Neural cell (in vitro differentiated cells): ENCODE results near the gene LPP. TPM values are rescaled to one million over a fixed set of nuclear protein-coding genes. Genes with fewer than 3 reads are reported as not detected.

Experiments
- H2AFZ ChIP-seq: fragments of 200-600, 300-800 bp; sonication (generic), shearing (Covaris generic); 2 replicates; pipeline ENCODE4 v1.6.0; 2014; ENCODE audit warnings: low read depth, mild to moderate bottlenecking, antibody characterized with exemption, low read length, moderate library complexity
- H3F3A ChIP-seq: fragments of 200-600 bp; shearing (Covaris generic); 2 replicates; pipeline ENCODE4 v1.6.1; 2016; ENCODE audit warnings: mild to moderate bottlenecking, moderate library complexity, mixed read lengths, antibody characterized with exemption, low read length; ENCODE audit not compliant: insufficient read depth, poor library complexity, severe bottlenecking
- H3K27ac ChIP-seq: fragments of 200-600, 300-800 bp; sonication (generic), shearing (Covaris generic); 2 replicates; pipeline ENCODE4 v1.5.1; 2014; ENCODE audit warnings: mild to moderate bottlenecking, low read length, moderate library complexity
- H3K27me3 ChIP-seq: fragments of 300-800, 200-600 bp; sonication (generic), shearing (Covaris generic); 2 replicates; pipeline ENCODE4 v1.6.0; 2014; ENCODE audit warnings: mild to moderate bottlenecking, low read depth, low read length, moderate library complexity; ENCODE audit not compliant: insufficient read depth
- H3K36me3 ChIP-seq: fragments of 300-800, 200-600 bp; sonication (generic), shearing (Covaris generic); 2 replicates; pipeline ENCODE4 v1.5.1; 2014; ENCODE audit warnings: mild to moderate bottlenecking, antibody characterized with exemption, low read length, moderate library complexity; ENCODE audit not compliant: insufficient read depth
- H3K4me2 ChIP-seq: fragments of 300-800, 200-600 bp; sonication (generic), shearing (Covaris generic); 2 replicates; pipeline ENCODE4 v1.6.0; 2014; ENCODE audit warnings: mild to moderate bottlenecking, low read length
- H3K4me3 ChIP-seq: fragments of 300-800, 200-600 bp; sonication (generic), shearing (Covaris generic); 2 replicates; pipeline ENCODE4 v1.5.1; 2014; ENCODE audit warnings: mild to moderate bottlenecking, low read length, moderate library complexity
- H3K79me2 ChIP-seq: fragments of 200-600 bp; shearing (Covaris generic); replicated peaks from 2 replicates; pipeline ENCODE4 v1.6.0; 2014; ENCODE audit warnings: mild to moderate bottlenecking, low read length, moderate library complexity; ENCODE audit not compliant: insufficient read depth
- H3K9ac ChIP-seq: fragments of 300-800, 200-600 bp; sonication (generic), shearing (Covaris generic); 2 replicates; pipeline ENCODE4 v1.6.1; 2016; ENCODE audit warnings: mild to moderate bottlenecking, low read length, mixed read lengths
- H3K9me2 ChIP-seq: fragments of 200-600 bp; shearing (Covaris generic); 2 replicates; pipeline ENCODE4 v1.6.1; 2016; ENCODE audit warnings: mild to moderate bottlenecking, low read length, mixed read lengths; ENCODE audit not compliant: insufficient read depth
- H3K9me3 ChIP-seq: fragments of 200-600, 300-800 bp; sonication (generic), shearing (Covaris generic); 2 replicates; pipeline ENCODE4 v1.6.1; 2016; ENCODE audit warnings: mild to moderate bottlenecking, mixed run types, low read length, moderate library complexity, mixed read lengths
- H4K20me1 ChIP-seq: fragments of 200-600 bp; shearing (Covaris generic); 2 replicates; pipeline ENCODE4 v1.6.1; 2016; ENCODE audit warnings: mild to moderate bottlenecking, mixed run types; ENCODE audit not compliant: insufficient read depth
- EP300 ChIP-seq: fragments of 450-650 bp; conservative IDR thresholded peaks from 2 replicates; pipeline ENCODE4 v1.6.1; 2014; ENCODE audit warnings: antibody characterized with exemption, mild to moderate bottlenecking, moderate library complexity; ENCODE audit not compliant: poor library complexity, severe bottlenecking
- EZH2 ChIP-seq: fragments of 200-600, 300-800 bp; shearing (Covaris generic), sonication (generic); IDR thresholded peaks from 2 replicates; pipeline ENCODE4 v1.6.1; 2014; ENCODE audit warnings: antibody characterized with exemption, low read length, borderline replicate concordance, mild to moderate bottlenecking; ENCODE audit not compliant: insufficient read depth, poor library complexity, severe bottlenecking
- MXI1 ChIP-seq: fragments of 450-650 bp; conservative IDR thresholded peaks from 2 replicates; pipeline ENCODE4 v1.6.1; 2014; ENCODE audit warnings: antibody characterized with exemption, mild to moderate bottlenecking; ENCODE audit not compliant: poor library complexity, severe bottlenecking
- POLR2AphosphoS5 ChIP-seq: IDR thresholded peaks from 2 replicates; pipeline ENCODE4 v1.6.1; 2012
- RAD21 ChIP-seq: fragments of 450-650 bp; conservative IDR thresholded peaks from 2 replicates; pipeline ENCODE4 v1.6.1; 2014; ENCODE audit warnings: antibody characterized with exemption, mild to moderate bottlenecking, moderate library complexity
- SMC3 ChIP-seq: fragments of 450-650 bp; conservative IDR thresholded peaks from 2 replicates; pipeline ENCODE4 v1.6.1; 2014; ENCODE audit warnings: antibody characterized with exemption, mild to moderate bottlenecking, moderate library complexity; ENCODE audit not compliant: poor library complexity
- TAF1 ChIP-seq: IDR thresholded peaks from 2 replicates; pipeline ENCODE4 v1.6.1; 2012; ENCODE audit warnings: low read depth
- polyA plus RNA-seq: library from polyadenylated mRNA; depleted of rRNA; stranded (reverse); fragments of >200 nt; gene quantifications from 2 replicates; pipeline ENCODE4 v1.2.3, GENCODE V29; 2014
- TF ChIP-seq, protein P1 (sequence below): IDR thresholded peaks from 2 replicates; pipeline ENCODE4 v1.6.1; 2012; ENCODE audit warnings: borderline replicate concordance
- TF ChIP-seq, protein P2 (sequence below): fragments of 450-650 bp; IDR thresholded peaks from 2 replicates; pipeline ENCODE4 v1.5.1; 2014; ENCODE audit warnings: antibody characterized with exemption, mild to moderate bottlenecking, moderate library complexity; ENCODE audit not compliant: poor library complexity, severe bottlenecking

Gene LPP
- polyA plus RNA-seq, 1 donor from 2014 or later: 3.0 TPM

DNA sequence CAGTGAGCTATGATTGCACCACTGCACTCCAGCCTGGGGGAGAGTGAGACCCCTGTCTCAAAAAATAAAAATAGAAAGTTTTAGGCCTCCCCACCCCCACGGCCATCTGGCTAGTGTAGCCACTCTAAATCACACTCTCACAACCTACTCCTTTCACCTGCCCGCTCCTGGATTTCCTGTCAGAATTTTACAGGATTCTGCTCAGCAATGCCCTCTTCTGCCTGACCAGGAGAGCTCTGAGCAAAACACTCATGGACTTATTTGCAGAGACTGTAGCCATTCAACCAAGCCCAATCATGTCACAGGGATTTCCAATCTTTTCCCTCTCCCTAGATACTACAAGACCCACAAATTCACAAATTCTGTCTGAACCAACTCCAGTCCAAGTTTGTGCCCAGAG lies 775.2 kb downstream of the LPP start:
- Histone ChIP-seq H4K20me1 (no peaks in the 10 kb centered on the region), H3K27ac (no peak overlapping the region), H3K4me3 (no peak overlapping the region), H3K36me3 (no peaks in the 10 kb centered on the region), H3K9ac (no peak overlapping the region), H3K9me3 (no peaks in the 10 kb centered on the region), H3K27me3 (no peaks in the 10 kb centered on the region), H3K9me2 (no peaks in the 10 kb centered on the region), H3K4me2 (no peak overlapping the region), H3K79me2 (no peaks in the 10 kb centered on the region), H3F3A (no peaks in the 10 kb centered on the region), H2AFZ (no peak overlapping the region)
- peak; percentile 24 for TF ChIP-seq RAD21
- TF ChIP-seq SMC3: no peak
- TF ChIP-seq, protein P1, sequence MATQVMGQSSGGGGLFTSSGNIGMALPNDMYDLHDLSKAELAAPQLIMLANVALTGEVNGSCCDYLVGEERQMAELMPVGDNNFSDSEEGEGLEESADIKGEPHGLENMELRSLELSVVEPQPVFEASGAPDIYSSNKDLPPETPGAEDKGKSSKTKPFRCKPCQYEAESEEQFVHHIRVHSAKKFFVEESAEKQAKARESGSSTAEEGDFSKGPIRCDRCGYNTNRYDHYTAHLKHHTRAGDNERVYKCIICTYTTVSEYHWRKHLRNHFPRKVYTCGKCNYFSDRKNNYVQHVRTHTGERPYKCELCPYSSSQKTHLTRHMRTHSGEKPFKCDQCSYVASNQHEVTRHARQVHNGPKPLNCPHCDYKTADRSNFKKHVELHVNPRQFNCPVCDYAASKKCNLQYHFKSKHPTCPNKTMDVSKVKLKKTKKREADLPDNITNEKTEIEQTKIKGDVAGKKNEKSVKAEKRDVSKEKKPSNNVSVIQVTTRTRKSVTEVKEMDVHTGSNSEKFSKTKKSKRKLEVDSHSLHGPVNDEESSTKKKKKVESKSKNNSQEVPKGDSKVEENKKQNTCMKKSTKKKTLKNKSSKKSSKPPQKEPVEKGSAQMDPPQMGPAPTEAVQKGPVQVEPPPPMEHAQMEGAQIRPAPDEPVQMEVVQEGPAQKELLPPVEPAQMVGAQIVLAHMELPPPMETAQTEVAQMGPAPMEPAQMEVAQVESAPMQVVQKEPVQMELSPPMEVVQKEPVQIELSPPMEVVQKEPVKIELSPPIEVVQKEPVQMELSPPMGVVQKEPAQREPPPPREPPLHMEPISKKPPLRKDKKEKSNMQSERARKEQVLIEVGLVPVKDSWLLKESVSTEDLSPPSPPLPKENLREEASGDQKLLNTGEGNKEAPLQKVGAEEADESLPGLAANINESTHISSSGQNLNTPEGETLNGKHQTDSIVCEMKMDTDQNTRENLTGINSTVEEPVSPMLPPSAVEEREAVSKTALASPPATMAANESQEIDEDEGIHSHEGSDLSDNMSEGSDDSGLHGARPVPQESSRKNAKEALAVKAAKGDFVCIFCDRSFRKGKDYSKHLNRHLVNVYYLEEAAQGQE: no peak
- TF ChIP-seq, protein P2, sequence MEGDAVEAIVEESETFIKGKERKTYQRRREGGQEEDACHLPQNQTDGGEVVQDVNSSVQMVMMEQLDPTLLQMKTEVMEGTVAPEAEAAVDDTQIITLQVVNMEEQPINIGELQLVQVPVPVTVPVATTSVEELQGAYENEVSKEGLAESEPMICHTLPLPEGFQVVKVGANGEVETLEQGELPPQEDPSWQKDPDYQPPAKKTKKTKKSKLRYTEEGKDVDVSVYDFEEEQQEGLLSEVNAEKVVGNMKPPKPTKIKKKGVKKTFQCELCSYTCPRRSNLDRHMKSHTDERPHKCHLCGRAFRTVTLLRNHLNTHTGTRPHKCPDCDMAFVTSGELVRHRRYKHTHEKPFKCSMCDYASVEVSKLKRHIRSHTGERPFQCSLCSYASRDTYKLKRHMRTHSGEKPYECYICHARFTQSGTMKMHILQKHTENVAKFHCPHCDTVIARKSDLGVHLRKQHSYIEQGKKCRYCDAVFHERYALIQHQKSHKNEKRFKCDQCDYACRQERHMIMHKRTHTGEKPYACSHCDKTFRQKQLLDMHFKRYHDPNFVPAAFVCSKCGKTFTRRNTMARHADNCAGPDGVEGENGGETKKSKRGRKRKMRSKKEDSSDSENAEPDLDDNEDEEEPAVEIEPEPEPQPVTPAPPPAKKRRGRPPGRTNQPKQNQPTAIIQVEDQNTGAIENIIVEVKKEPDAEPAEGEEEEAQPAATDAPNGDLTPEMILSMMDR: peak; percentile 18
- TF ChIP-seq MXI1: no peak
- TF ChIP-seq POLR2AphosphoS5: no peak
- no peak for TF ChIP-seq EZH2

DNA sequence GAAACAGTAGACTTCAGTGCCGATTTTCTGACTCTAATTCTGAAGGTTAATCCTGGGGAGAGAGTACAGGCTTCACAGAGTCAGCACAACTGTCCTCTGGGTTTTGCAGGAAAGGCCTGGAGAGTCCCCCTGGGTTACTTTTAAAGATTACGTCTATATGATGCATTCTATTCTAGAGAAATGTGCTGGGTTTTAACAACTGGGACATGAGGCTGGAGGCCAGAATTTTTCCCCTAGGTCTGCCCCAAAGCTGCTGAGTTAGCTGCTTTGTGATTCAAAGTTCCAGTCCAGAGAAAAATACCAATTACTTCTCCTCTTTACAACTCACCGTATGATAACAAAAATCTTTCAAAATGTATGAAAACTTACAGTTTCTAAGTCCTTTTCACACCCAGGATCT lies 777.1 kb downstream of the LPP start:
- Histone ChIP-seq H3F3A (no peaks in the 10 kb centered on the region), H2AFZ (no peak overlapping the region), H3K9ac (no peak overlapping the region), H3K9me2 (no peaks in the 10 kb centered on the region), H3K27ac (no peak overlapping the region), H3K4me3 (no peak overlapping the region), H3K27me3 (no peaks in the 10 kb centered on the region), H3K79me2 (no peaks in the 10 kb centered on the region), H3K4me2 (no peak overlapping the region), H3K36me3 (no peaks in the 10 kb centered on the region), H4K20me1 (no peaks in the 10 kb centered on the region), H3K9me3 (no peaks in the 10 kb centered on the region)
- TF ChIP-seq, protein P2: no peak
- TF ChIP-seq, protein P1: no peak
- no peak for TF ChIP-seq POLR2AphosphoS5
- no peak for TF ChIP-seq EZH2
- TF ChIP-seq TAF1: no peak
- no peak for TF ChIP-seq MXI1
- TF ChIP-seq RAD21: no peak
- no peak for TF ChIP-seq EP300
- TF ChIP-seq SMC3: no peak
